GM19372 (cell line): Measurements from ENCODE around the gene AK3.
"Not testable (repeated sequence)": the region's sequence is repeated elsewhere in the genome, so short reads cannot be mapped to it uniquely, and the experiment has no call there.

Experiments
- ATAC-seq: cut with Tn5 transposase; IDR thresholded peaks from one replicate; pipeline ENCODE4 v1.9.1; 2021; ENCODE audit warnings: mild to moderate bottlenecking, low read depth, moderate library complexity; ENCODE audit not compliant: unreplicated experiment

AK3 gene

GRCh38 chr9:4740638-4741364, at the start of gene AK3:
AK3 (minus strand) TSS chr9:4741202; CDS start chr9:4741087, 115 bp downstream.
- peak; percentile 85 for ATAC-seq

- ATAC-seq: no peak
These were observed 47.7 kb upstream of the AK3 start for GRCh38 chr9:4788703-4789102.

GRCh38 chr9:4787876-4788275, 46.9 kb upstream of the AK3 start:
- no peak for ATAC-seq

- no peak for ATAC-seq
These were observed 45.6 kb upstream of the AK3 start for GRCh38 chr9:4786599-4786998.

DNA sequence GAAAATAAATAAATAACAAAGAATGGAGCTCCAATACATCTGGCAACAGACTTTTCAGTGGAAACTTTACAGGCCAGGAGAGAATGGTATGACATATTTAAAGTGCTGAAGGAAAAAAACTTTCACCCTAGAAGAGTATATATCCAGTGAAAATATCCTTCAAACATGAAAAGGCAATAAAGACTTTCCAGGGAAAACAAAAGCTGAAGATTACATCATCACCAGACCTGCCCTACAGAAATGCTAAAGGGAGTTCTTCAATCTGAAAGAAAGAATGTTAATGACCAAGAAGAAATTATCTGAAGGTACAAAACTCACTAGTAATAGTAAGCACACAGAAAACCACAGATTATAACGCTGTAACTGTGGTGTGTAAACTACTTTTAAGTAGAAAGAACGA, 43.4 kb upstream of the AK3 start:
- ATAC-seq: no peak

GRCh38 chr9:4783191-4783590, 42.2 kb upstream of the AK3 start:
- ATAC-seq: not testable (repeated sequence)

GRCh38 chr9:4781408-4781807, 40.4 kb upstream of the AK3 start:
- ATAC-seq: no peak

DNA sequence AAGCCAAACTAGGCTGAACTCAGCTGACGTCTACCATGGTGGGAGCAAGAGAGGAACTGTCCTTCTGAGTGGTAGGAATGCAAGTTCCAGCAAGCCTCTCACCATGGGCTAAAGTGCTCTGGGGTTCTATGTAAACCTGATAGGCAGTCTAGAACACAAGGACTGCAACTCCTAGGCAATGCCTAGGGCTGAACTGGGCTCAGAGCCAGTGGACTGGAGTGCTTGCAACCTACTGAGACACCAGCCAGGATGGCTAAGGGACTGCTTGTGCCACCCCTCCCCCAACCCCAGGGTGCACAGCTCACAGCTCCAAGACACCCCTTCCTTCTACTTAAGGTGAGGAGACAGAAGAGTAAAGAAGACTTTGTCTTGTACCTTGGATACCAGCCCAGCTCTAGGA, 39.6 kb upstream of the AK3 start:
- no peak for ATAC-seq

DNA sequence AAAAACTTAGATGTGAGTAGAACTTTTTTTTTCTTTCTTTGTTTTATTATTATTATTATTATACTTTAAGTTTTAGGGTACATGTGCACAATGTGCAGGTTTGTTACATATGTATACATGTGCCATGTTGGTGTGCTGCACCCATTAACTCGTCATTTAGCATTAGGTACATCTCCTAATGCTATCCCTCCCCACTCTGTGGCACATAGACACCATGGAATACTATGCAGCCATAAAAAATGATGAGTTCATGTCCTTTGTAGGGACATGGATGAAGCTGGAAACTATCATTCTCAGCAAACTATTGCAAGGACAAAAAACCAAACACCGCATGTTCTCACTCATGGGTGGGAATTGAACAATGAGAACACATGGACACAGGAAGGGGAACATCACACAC, 34.0 kb upstream of the AK3 start:
- not testable (repeated sequence) for ATAC-seq

DNA sequence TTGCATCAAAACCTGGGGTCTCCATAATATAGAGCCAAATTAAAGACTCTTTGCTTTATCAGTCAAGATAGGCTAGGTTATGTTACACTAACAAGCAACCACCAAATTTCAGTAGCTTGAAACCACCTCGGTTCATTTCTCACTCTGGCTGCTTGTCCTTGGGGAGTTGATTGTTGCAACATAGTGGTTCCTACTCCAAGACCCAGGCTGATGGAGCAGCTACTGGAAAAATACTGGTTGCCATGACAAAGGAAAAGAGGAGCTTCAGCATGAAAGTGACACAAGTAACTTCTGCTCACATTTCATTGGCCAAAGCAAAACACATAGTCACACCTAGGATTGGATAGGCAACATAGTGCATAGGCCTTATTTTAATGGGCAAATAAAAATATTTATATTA, 33.2 kb upstream of the AK3 start:
- ATAC-seq: no peak

- no peak for ATAC-seq
These were observed 30.8 kb upstream of the AK3 start for GRCh38 chr9:4771788-4772187.

- ATAC-seq: no peak
These were observed 28.5 kb upstream of the AK3 start for GRCh38 chr9:4769321-4770080.

- no peak for ATAC-seq
These were observed 27.7 kb upstream of the AK3 start for GRCh38 chr9:4768681-4769080.

- ATAC-seq: no peak
These were observed 23.0 kb upstream of the AK3 start for GRCh38 chr9:4764033-4764432.

DNA sequence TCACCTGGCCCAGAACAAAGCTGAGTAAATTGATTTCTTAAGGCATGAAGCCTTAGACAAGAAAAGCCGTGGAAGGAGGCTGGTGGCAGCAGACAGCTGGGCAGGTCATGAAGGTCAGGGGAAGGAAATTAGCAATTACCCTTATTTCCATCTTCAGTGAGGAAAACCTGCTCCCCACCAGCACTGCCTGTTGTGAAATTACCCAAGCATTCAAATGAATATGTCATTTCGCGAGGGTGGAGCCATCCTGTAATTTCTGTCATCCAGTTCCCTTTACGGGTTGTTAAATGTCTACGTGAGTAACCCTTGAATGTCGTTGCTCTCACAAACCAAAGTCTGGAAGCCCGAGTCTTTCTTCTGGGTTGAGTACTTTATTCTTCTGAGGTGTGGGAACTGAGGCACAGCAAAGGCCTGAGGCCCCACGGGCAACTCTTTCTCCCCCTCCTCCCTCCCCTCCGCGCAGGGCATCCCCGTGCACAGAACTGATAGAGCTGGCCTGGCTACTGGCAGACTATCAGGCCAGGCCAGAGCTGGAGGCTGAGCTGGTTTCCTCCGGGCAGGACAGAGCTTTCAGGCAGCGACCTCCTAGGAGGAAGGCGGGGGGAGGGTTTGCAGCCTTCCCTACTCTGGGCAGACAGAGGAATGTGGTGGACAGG, 22.0 kb upstream of the AK3 start:
- no peak for ATAC-seq

GRCh38 chr9:4762108-4762885, 21.3 kb upstream of the AK3 start:
- ATAC-seq: peak; percentile 83

GRCh38 chr9:4760122-4760521, 19.1 kb upstream of the AK3 start:
- ATAC-seq: no peak

DNA sequence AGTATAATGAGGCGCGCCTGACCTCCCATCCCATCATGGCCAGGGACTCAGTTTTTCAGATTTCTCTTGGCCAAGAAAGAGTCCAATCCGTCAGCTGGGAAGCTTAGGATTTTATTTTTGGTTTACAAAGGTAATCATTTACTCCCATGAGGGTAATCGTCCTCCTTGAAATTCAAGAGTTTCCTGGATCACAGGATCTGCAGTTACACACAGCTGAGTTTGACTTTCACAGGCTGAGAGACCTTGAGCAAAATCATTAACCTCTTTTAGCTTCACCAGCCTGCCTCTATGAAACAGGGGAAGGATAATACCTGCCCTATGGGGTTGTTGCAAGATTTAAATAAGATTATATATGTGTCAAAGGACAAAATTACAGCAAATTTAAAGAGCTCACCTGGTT, 15.4 kb upstream of the AK3 start:
- ATAC-seq: no peak

GRCh38 chr9:4755026-4755609, 14.1 kb upstream of the AK3 start:
- no peak for ATAC-seq

DNA sequence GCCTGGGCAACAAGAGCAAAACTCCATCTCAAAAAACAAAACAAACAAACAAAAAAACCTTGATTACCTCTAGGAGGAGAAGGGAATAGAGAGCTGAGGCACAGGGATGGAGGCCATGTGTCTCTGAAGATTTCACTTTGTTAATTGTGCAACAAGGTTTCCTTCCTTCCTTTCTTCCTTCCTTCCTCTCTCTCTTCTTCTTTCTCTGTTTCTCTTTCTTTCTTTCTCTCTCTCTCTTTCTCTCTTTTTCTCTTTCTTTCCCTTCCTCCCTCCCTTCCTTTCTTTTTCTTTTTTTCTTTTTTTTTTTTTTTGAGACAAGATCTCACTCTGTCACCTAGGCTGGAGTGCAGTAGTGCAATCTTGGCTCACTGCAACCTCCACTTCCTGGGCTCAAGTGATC, 13.5 kb upstream of the AK3 start:
- not testable (repeated sequence) for ATAC-seq
